HepG2 (cell line): ENCODE measurements around the gene GNAZ. TPM values are rescaled to one million over a fixed set of nuclear protein-coding genes. Genes with fewer than 3 reads are reported as not detected.

Experiments used
- ATAC-seq: fragments of 200-7000 bp; cut with Tn5 transposase; 3 replicates; pipeline ENCODE4 v1.9.1; 2020; ENCODE audit warnings: mild to moderate bottlenecking, moderate library complexity
- BruUV-seq: library from RNA; stranded (reverse); fragments of 400-500 nt; replicated peaks from 2 replicates; lab custom pipeline; 2021; lab: Mats Ljungman, UMichigan
- CTCF ChIA-PET: fragments of 300-600 bp; formaldehyde crosslinking; extraction: SDS; loops from one replicate; lab custom pipeline; 2021; ENCODE audit warnings: low total read pairs, inconsistent platforms, low intra/inter-chr PET ratio; lab: Yijun Ruan, JAX
- POLR2A ChIA-PET: fragments of 350-600 bp; sonication (Branson Sonifier 250); formaldehyde crosslinking; loops from one replicate; lab custom pipeline; 2020; ENCODE audit warnings: antibody characterized with exemption, inconsistent platforms; lab: Yijun Ruan, JAX
- DNase-seq: peaks from one replicate; pipeline ENCODE4 v3.0.0-alpha.2; 2015; ENCODE audit warnings: low spot score
- FAIRE-seq: peaks from 3 replicates; lab custom pipeline; 2011; peaks lifted over from hg19 to GRCh38; lab: Jason Lieb, UNC
- H2AFZ ChIP-seq: one replicate; pipeline ENCODE4 v1.6.1; 2011; ENCODE audit warnings: low read length, inconsistent platforms
- H3K27ac ChIP-seq: fragments of 300-600 bp; 3 replicates; pipeline ENCODE4 v1.8.0; 2011; ENCODE audit warnings: mixed run types, mild to moderate bottlenecking, mixed read lengths, low read length, inconsistent platforms; ENCODE audit not compliant: insufficient read depth; ENCODE audit errors: extremely low read length
- H3K27me3 ChIP-seq, 2 experiments: fragments of 200-600 bp in 1 of 2; 2 replicates in 1 of 2; 3 replicates in 1 of 2; pipeline versions ENCODE4 v1.6.0 to v1.8.0; 2011; ENCODE audit warnings: low read length in 2 of 2, mild to moderate bottlenecking in 2 of 2, moderate library complexity in 2 of 2, inconsistent platforms in 1 of 2; ENCODE audit not compliant: insufficient read depth in 2 of 2, control insufficient read depth in 1 of 2
- H3K36me3 ChIP-seq, 2 experiments: fragments of 200-600 bp in 1 of 2; replicated peaks in 1 of 2; 2 replicates in 1 of 2; 3 replicates in 1 of 2; pipeline versions ENCODE4 v1.5.1 to v1.8.0; 2011; ENCODE audit warnings: low read length in 2 of 2, inconsistent platforms in 1 of 2; ENCODE audit not compliant: insufficient read depth in 2 of 2, control insufficient read depth in 1 of 2
- H3K4me1 ChIP-seq: 2 replicates; pipeline ENCODE4 v1.5.1; 2012; ENCODE audit warnings: low read length, inconsistent platforms; ENCODE audit not compliant: insufficient read depth
- H3K4me2 ChIP-seq: 2 replicates; pipeline ENCODE4 v1.6.0; 2011; ENCODE audit warnings: low read depth, low read length, inconsistent platforms
- H3K4me3 ChIP-seq, 3 experiments: fragments of 200-600 bp in 1 of 3; sonication (generic), shearing (Covaris generic) in 1 of 3; replicated peaks in 1 of 3; 2 replicates each; pipeline ENCODE4 v1.5.1; 2011 to 2016; ENCODE audit warnings: low read length in 3 of 3, inconsistent platforms in 2 of 3, low read depth in 2 of 3, mild to moderate bottlenecking in 2 of 3, control low read depth in 1 of 3, mixed read lengths in 1 of 3; ENCODE audit not compliant: insufficient read depth in 1 of 3
- H3K79me2 ChIP-seq: one replicate; pipeline ENCODE4 v1.6.1; 2011; ENCODE audit warnings: low read length, inconsistent platforms; ENCODE audit not compliant: insufficient read depth
- H3K9ac ChIP-seq: 2 replicates; pipeline ENCODE4 v1.6.0; 2011; ENCODE audit warnings: mild to moderate bottlenecking, low read depth, low read length, inconsistent platforms; ENCODE audit not compliant: insufficient read depth
- H3K9me3 ChIP-seq: 2 replicates; pipeline ENCODE4 v1.5.1; 2012; ENCODE audit warnings: mild to moderate bottlenecking, low read length
- H4K20me1 ChIP-seq: 2 replicates; pipeline ENCODE4 v1.6.0; 2011; ENCODE audit warnings: inconsistent platforms, mild to moderate bottlenecking, low read length, moderate library complexity; ENCODE audit not compliant: insufficient read depth
- CHD4 ChIP-seq: fragments of 200-600 bp; sonication (generic); IDR thresholded peaks from 2 replicates; pipeline ENCODE4 v1.7.0; 2017; ENCODE audit warnings: mild to moderate bottlenecking, low read length, borderline replicate concordance
- EEA1 ChIP-seq: sonication (generic); formaldehyde crosslinking; IDR thresholded peaks from 2 replicates; pipeline ENCODE4 v1.5.1; 2020; ENCODE audit warnings: mild to moderate bottlenecking, missing genetic modification reagents, borderline replicate concordance
- KAT8 ChIP-seq: IDR thresholded peaks from 2 replicates; pipeline ENCODE4 v1.6.1; 2016; ENCODE audit warnings: missing genetic modification reagents, missing compliant biosample characterization
- NCOA5 ChIP-seq: sonication (generic); formaldehyde crosslinking; IDR thresholded peaks from 2 replicates; pipeline ENCODE4 v1.4.0; 2020; ENCODE audit warnings: missing genetic modification reagents
- REST ChIP-seq, 2 experiments: IDR thresholded peaks; 2 replicates each; pipeline ENCODE4 v1.6.1; 2011 to 2012; ENCODE audit warnings: low read length in 2 of 2, borderline replicate concordance in 1 of 2, low read depth in 1 of 2, mild to moderate bottlenecking in 1 of 2, moderate library complexity in 1 of 2
- TRAFD1 ChIP-seq: sonication (generic); formaldehyde crosslinking; IDR thresholded peaks from 2 replicates; pipeline ENCODE4 v1.5.1; 2020; ENCODE audit warnings: missing genetic modification reagents, mild to moderate bottlenecking, borderline replicate concordance
- ZNF678 ChIP-seq: sonication (generic); formaldehyde crosslinking; IDR thresholded peaks from 2 replicates; pipeline ENCODE4 v1.4.0; 2020; ENCODE audit warnings: mild to moderate bottlenecking, missing genetic modification reagents
- ZNF710 ChIP-seq: sonication (generic); formaldehyde crosslinking; IDR thresholded peaks from 2 replicates; pipeline ENCODE4 v1.5.0; 2020; ENCODE audit warnings: mild to moderate bottlenecking, missing genetic modification reagents, borderline replicate concordance
- WGBS: methylation state at CpG from one replicate; pipeline ENCODE4 v1.1.6; 2017; ENCODE audit warnings: low lambda C conversion rate; 5-methylcytosine and 5-hydroxymethylcytosine counted together
- in situ Hi-C: cut with HindIII; loops from 2 replicates; pipeline ENCODE4 v1.10.0; 2017; ENCODE audit warnings: low pct_unique_long_range_greater_than_20kb; ENCODE audit not compliant: extremely low pct_ligation_motif_present
- intact Hi-C: fragments of 100-400 bp; cut with micrococcal nuclease; formaldehyde crosslinking; loops from one replicate; pipeline ENCODE4 v1.10.0; 2022; ENCODE audit not compliant: unreplicated experiment
- polyA plus RNA-seq, 8 experiments: library from polyadenylated mRNA; depleted of rRNA in 3 of 8; stranded (reverse) in 7 of 8; unstranded in 1 of 8; fragments of >200 nt; fragmentation: Illumina TruSeq in 4 of 8; extraction: Trizol in 4 of 8; gene quantifications; 2 replicates each; pipeline versions ENCODE4 v1.2.1 to v1.2.3, GENCODE V29; 2011 to 2016; ENCODE audit warnings: low read depth in 4 of 8, missing spikeins in 1 of 8, mixed read lengths in 1 of 8; ENCODE audit not compliant: insufficient read depth in 1 of 8
- total RNA-seq, 5 experiments: library from RNA; depleted of rRNA; stranded (reverse); fragments of >200 nt; fragmentation: Illumina TruSeq; extraction: Trizol; gene quantifications; 2 replicates each; pipeline ENCODE4 v1.2.3, GENCODE V29; 2016; ENCODE audit warnings: low read depth in 1 of 5

GNAZ gene
- total and polyA plus RNA-seq, 2 of the 13 experiments (the other 11 are each of a cell fraction or from before 2014, with no cell fraction given): 11.4 to 22.3 TPM

DNA sequence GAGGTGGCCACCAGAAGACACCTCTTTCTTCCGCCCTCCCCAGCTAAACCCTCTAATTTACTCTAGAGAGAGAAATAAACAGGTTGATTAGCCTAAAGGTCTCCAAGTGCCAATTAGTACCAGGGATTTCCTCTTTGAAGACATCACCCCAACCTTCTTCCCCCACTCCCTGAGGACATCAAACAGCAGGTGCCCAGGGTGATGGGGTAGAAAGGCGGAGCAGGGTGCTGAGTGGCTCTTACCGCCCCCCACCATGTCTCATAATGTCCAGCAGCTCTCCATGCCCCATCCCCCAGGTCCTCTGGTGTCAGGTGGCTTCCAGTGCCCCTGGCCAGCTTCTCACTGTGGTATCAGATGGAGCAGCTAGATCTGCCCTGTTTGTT, 5.3 kb upstream of the GNAZ start:
- H3K9me3 ChIP-seq: no peaks in the 10 kb centered on the region
- intact Hi-C loops: no loop called here
- H3K4me2 ChIP-seq: no peak overlapping the region
- H3K27me3 ChIP-seq: peaks cover 0 to 66% of the 10 kb centered on the region in 2 experiments; a peak in 4 of 5 replicates
- no TSS peak for BruUV-seq
- no peak for ATAC-seq
- TF ChIP-seq CHD4 (no peak), ZNF678 (no peak), TRAFD1 (CRISPR knock-in tag) (no peak), ZNF710 (CRISPR knock-in tag) (no peak), KAT8 (no peak), NCOA5 (CRISPR knock-in tag) (no peak), REST (IDR thresholded peaks at IDR 0.05; ENCODE audit: borderline replicate concordance in 1 of 2, low read depth in 1 of 2, low read length in 2 of 2) (no peak), EEA1 (no peak)
- TF ChIP-seq, all 625 proteins: peak for 0
- in situ Hi-C loops: no loop called here
- ChIA-PET CTCF (no interaction called here), POLR2A (no interaction called here)
- Histone ChIP-seq H3K9ac (no peak overlapping the region), H3K36me3 (no peaks in the 10 kb centered on the region), H3K4me1 (peaks cover 20% of the 10 kb centered on the region), H4K20me1 (no peaks in the 10 kb centered on the region), H3K4me3 (no peak overlapping the region), H3K79me2 (no peaks in the 10 kb centered on the region), H3K27ac (no peak overlapping the region), H2AFZ (no peak overlapping the region)
- 33% methylated on average over 2 of the region's 3 CpGs for WGBS
- DNase-seq (no peak), FAIRE-seq (no peak)
